BJ (cell line): ENCODE data around the gene METTL25B. TPM values are rescaled to one million over a fixed set of nuclear protein-coding genes. Genes with fewer than 3 reads are reported as not detected.

ENCODE experiments used
- CTCF ChIA-PET: fragments of 350-600 bp; formaldehyde crosslinking; extraction: SDS; loops from one replicate; lab custom pipeline; 2021; ENCODE audit warnings: antibody characterized with exemption, inconsistent platforms; lab: Yijun Ruan, JAX
- POLR2A ChIA-PET: fragments of 300-600 bp; sonication (Branson Sonifier 250); formaldehyde crosslinking; extraction: SDS; loops from one replicate; lab custom pipeline; 2021; ENCODE audit warnings: antibody characterized with exemption; lab: Charles Lee
- DNase-seq: peaks from one replicate; pipeline ENCODE4 v3.0.0-alpha.2; 2011; ENCODE audit warnings: low read depth
- H3K27me3 ChIP-seq: 2 replicates; pipeline ENCODE4 v1.6.0; 2011; ENCODE audit warnings: low read length; ENCODE audit not compliant: control insufficient read depth, insufficient read depth
- H3K36me3 ChIP-seq: 2 replicates; pipeline ENCODE4 v1.5.1; 2011; ENCODE audit warnings: low read length; ENCODE audit not compliant: control insufficient read depth, insufficient read depth
- H3K4me3 ChIP-seq: 2 replicates; pipeline ENCODE4 v1.5.1; 2011; ENCODE audit warnings: low read depth, mild to moderate bottlenecking, control low read depth, low read length
- CTCF ChIP-seq: IDR thresholded peaks from 2 replicates; pipeline ENCODE4 v1.5.1; 2011; ENCODE audit warnings: low read depth, mild to moderate bottlenecking, control low read depth, inconsistent platforms, low read length, moderate library complexity; ENCODE audit not compliant: insufficient read depth
- polyA plus RNA-seq: library from polyadenylated mRNA; depleted of rRNA; stranded (reverse); fragments of >200 nt; gene quantifications from 2 replicates; pipeline ENCODE4 v1.2.3, GENCODE V29; 2011

METTL25B gene
- polyA plus RNA-seq, 1 experiment: 14.6 TPM

GRCh38 chr1:156721535-156721934 is 6.7 kb upstream of the METTL25B start:
- TF ChIP-seq CTCF: no peak
- Histone ChIP-seq H3K4me3 (no peak overlapping the region), H3K36me3 (peaks cover 9% of the 10 kb centered on the region), H3K27me3 (no peaks in the 10 kb centered on the region)
- no peak for DNase-seq
- ChIA-PET CTCF (interaction anchor here (0.8 to 41.7 kb wide), 4 partner anchors 15 to 63 kb away, joined by 3 to 1556 read pairs (median 6); partner anchors contain the start of genes CRABP2, NES and PRCC), POLR2A (no interaction called here)

GRCh38 chr1:156725683-156726280 is 2.5 kb upstream of the METTL25B start:
- no peaks in the 10 kb centered on the region for H3K27me3 ChIP-seq
- peak; percentile 89 for TF ChIP-seq CTCF
- ChIA-PET CTCF (interaction anchor here (0.6 to 41.7 kb wide), 60 partner anchors 10 to 234 kb away, joined by 3 to 1556 read pairs (median 5); partner anchors contain the start of genes CRABP2, INSRR, MRPL24 and NAXE), POLR2A (interaction anchor here (0.6 to 1.3 kb wide), 2 partner anchors 36 to 821 kb away, joined by 4 to 8 read pairs; no protein-coding TSS in a partner anchor)
- peaks cover 9% of the 10 kb centered on the region for H3K36me3 ChIP-seq
- H3K4me3 ChIP-seq: peak overlapping the region; percentile 32
- no peak for DNase-seq

GRCh38 chr1:156726549-156727226 is 1.6 kb upstream of the METTL25B start:
- ChIA-PET POLR2A (interaction anchor here (0.6 to 1.3 kb wide), 2 partner anchors 37 to 822 kb away, joined by 4 to 8 read pairs; no protein-coding TSS in a partner anchor), CTCF (interaction anchor here (0.6 to 41.7 kb wide), 53 partner anchors 15 to 233 kb away, joined by 3 to 1556 read pairs (median 5); partner anchors contain the start of genes CRABP2, INSRR, MRPL24 and NES)
- Histone ChIP-seq H3K4me3 (peak overlapping the region; percentile 35), H3K36me3 (peaks cover 9% of the 10 kb centered on the region), H3K27me3 (no peaks in the 10 kb centered on the region)
- peak; percentile 72 for TF ChIP-seq CTCF
- no peak for DNase-seq

GRCh38 chr1:156727492-156727891 is 777 bp upstream of the METTL25B start:
- H3K27me3 ChIP-seq: no peaks in the 10 kb centered on the region
- no peak for DNase-seq
- peak overlapping the region; percentile 89 for H3K4me3 ChIP-seq
- POLR2A ChIA-PET: interaction anchor here (1.1 kb wide), 1 partner anchor 73 kb away, joined by 3 read pairs; no protein-coding TSS in a partner anchor
- H3K36me3 ChIP-seq: peaks cover 9% of the 10 kb centered on the region
- TF ChIP-seq CTCF: no peak
- CTCF ChIA-PET: interaction anchor here (0.6 to 41.7 kb wide), 21 partner anchors 14 to 201 kb away, joined by 3 to 1556 read pairs (median 15); partner anchors contain the start of genes CRABP2, INSRR, MRPL24 and NES
